Measurements from ENCODE around the gene RASA3.
"Not testable (repeated sequence)": the region's sequence is repeated elsewhere in the genome, so short reads cannot be mapped to it uniquely, and the experiment has no call there.

Gene RASA3

DNA sequence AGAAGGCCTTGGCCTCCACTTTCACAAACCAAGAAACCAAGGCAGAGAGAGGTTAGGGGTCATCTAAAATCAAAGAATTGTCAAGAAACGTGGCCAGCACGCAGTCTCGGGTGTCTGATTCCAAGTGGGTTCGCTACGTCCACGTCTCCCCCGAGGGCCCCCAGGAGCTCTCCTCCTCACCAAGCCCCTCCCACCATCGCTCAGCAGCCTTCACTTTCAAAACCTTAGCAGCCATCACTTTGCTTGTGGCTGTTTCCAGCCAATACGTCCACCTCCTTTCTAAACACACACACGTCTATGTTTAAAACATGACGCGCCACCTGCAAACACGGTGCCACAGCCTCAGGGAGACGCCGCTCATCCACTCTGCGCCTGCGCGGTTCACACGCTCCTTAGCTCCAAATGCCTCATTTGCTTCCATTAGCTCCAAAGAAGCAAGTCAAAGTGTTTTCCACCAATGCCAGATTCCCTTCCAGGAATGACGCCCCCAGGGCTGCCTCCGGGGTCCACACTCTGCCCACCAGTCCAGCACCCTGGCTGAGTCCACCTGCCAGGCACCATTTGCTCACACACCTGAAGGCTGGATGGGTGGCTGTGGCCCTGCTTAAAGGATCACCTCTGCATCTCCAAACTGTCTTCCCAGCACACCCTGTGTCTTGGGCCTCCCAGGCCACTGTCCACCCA, 5.5 kb downstream of the RASA3 start:
- no peaks in the 10 kb centered on the region for H3K36me3 ChIP-seq
- TF ChIP-seq, protein P1, sequence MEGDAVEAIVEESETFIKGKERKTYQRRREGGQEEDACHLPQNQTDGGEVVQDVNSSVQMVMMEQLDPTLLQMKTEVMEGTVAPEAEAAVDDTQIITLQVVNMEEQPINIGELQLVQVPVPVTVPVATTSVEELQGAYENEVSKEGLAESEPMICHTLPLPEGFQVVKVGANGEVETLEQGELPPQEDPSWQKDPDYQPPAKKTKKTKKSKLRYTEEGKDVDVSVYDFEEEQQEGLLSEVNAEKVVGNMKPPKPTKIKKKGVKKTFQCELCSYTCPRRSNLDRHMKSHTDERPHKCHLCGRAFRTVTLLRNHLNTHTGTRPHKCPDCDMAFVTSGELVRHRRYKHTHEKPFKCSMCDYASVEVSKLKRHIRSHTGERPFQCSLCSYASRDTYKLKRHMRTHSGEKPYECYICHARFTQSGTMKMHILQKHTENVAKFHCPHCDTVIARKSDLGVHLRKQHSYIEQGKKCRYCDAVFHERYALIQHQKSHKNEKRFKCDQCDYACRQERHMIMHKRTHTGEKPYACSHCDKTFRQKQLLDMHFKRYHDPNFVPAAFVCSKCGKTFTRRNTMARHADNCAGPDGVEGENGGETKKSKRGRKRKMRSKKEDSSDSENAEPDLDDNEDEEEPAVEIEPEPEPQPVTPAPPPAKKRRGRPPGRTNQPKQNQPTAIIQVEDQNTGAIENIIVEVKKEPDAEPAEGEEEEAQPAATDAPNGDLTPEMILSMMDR (IDR thresholded peaks at IDR 0.05) = no peak
- H3K4me3 ChIP-seq (ENCODE audit: low read depth in 1 of 2, low read length in 1 of 2) = no peak overlapping the region
- peaks cover 40 to 41% of the 10 kb centered on the region in 2 experiments for H3K4me1 ChIP-seq (ENCODE audit: control insufficient read depth in 1 of 2, insufficient read depth in 1 of 2, low read depth in 1 of 2, low read length in 1 of 2)
- no peaks in the 10 kb centered on the region for H3K9me3 ChIP-seq
- peaks cover 20% of the 10 kb centered on the region for H3K27me3 ChIP-seq
- H3K27ac ChIP-seq = no peak overlapping the region

DNA sequence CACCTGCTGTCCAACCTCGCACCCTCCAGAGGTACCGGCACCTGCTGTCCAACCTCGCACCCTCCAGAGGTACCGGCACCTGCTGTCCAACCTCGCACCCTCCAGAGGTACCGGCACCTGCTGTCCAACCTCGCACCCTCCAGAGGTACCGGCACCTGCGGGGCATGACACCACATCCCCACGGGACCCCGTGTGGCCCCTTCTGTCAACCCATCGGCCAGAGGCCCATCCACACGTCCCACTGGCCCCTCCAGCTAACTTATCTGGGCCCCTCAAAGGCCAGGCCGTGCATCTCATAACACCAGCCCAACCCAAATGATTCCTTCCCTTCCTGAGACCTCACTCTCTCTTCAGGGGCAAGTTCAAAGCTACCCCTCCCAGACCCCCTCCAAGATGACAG, 6.3 kb downstream of the RASA3 start:
- not testable (repeated sequence) for H3K27ac ChIP-seq; H3K36me3 ChIP-seq; H3K4me3 ChIP-seq (ENCODE audit: low read depth in 1 of 2, low read length in 1 of 2); H3K9me3 ChIP-seq
- peaks cover 31 to 32% of the 10 kb centered on the region in 2 experiments for H3K4me1 ChIP-seq (ENCODE audit: control insufficient read depth in 1 of 2, insufficient read depth in 1 of 2, low read depth in 1 of 2, low read length in 1 of 2)
- H3K27me3 ChIP-seq = peaks cover 11% of the 10 kb centered on the region

GRCh38 chr13:114125589-114125988, 6.8 kb downstream of the RASA3 start:
- Histone ChIP-seq H3K27me3 (peaks cover 6% of the 10 kb centered on the region), H3K36me3 (no peaks in the 10 kb centered on the region), H3K4me3 (ENCODE audit: low read depth in 1 of 2, low read length in 1 of 2) (no peak overlapping the region), H3K4me1 (ENCODE audit: control insufficient read depth in 1 of 2, insufficient read depth in 1 of 2, low read depth in 1 of 2, low read length in 1 of 2) (peaks cover 26 to 27% of the 10 kb centered on the region in 2 experiments), H3K9me3 (no peaks in the 10 kb centered on the region), H3K27ac (no peak overlapping the region)
- TF ChIP-seq, protein P1 (IDR thresholded peaks at IDR 0.05) = no peak

DNA sequence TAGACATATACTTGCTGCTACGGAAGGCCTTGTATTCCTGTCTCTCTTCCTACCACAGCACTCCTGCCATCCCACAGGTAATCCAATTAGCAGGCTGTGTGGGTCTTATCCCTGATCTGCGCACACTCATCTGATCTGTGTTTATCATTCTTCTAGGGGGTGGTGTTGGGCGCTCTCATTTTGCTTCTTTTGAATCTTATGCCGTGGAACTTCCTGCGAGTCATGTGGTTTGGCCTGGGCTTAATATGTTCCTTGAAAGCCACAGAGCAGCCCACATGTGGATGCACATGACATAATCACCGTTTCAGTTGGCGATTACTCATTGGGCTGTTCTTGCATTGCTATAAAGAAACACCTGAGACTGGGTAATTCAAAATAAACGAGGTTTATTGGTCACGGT, 7.5 kb downstream of the RASA3 start:
- Histone ChIP-seq H3K36me3 (no peaks in the 10 kb centered on the region), H3K27ac (no peak overlapping the region), H3K4me3 (ENCODE audit: low read depth in 1 of 2, low read length in 1 of 2) (no peak overlapping the region), H3K9me3 (no peaks in the 10 kb centered on the region), H3K27me3 (no peaks in the 10 kb centered on the region), H3K4me1 (ENCODE audit: control insufficient read depth in 1 of 2, insufficient read depth in 1 of 2, low read depth in 1 of 2, low read length in 1 of 2) (peaks cover 20% of the 10 kb centered on the region in 2 experiments)
- TF ChIP-seq, protein P1 (IDR thresholded peaks at IDR 0.05) = no peak

- TF ChIP-seq, protein P1 (IDR thresholded peaks at IDR 0.05) = no peak
- no peak overlapping the region for H3K27ac ChIP-seq
- H3K9me3 ChIP-seq = no peaks in the 10 kb centered on the region
- H3K4me1 ChIP-seq (ENCODE audit: control insufficient read depth in 1 of 2, insufficient read depth in 1 of 2, low read depth in 1 of 2, low read length in 1 of 2) = peaks cover 15 to 16% of the 10 kb centered on the region in 2 experiments
- no peaks in the 10 kb centered on the region for H3K27me3 ChIP-seq
- H3K4me3 ChIP-seq (ENCODE audit: low read depth in 1 of 2, low read length in 1 of 2) = no peak overlapping the region
- H3K36me3 ChIP-seq = no peaks in the 10 kb centered on the region
Observed at GRCh38 chr13:114124431-114124830, 8.0 kb downstream of the RASA3 start.

- TF ChIP-seq, protein P1 (IDR thresholded peaks at IDR 0.05) = no peak
- Histone ChIP-seq H3K4me3 (ENCODE audit: low read depth in 1 of 2, low read length in 1 of 2) (no peak overlapping the region), H3K27me3 (peaks cover 4% of the 10 kb centered on the region), H3K4me1 (ENCODE audit: control insufficient read depth in 1 of 2, insufficient read depth in 1 of 2, low read depth in 1 of 2, low read length in 1 of 2) (peaks cover 9 to 10% of the 10 kb centered on the region in 2 experiments), H3K36me3 (no peaks in the 10 kb centered on the region), H3K27ac (no peak overlapping the region), H3K9me3 (no peaks in the 10 kb centered on the region)
Observed at GRCh38 chr13:114123876-114124275, 8.5 kb downstream of the RASA3 start.
